Esophagus mucosa (tissue), 1 donor: ENCODE measurements around the gene MLN. TPM values are rescaled to one million over a fixed set of nuclear protein-coding genes. Genes with fewer than 3 reads are reported as not detected.

Source experiments
- ATAC-seq: fragments of 200-7000 bp; cut with Tn5 transposase; one replicate; pipeline ENCODE4 v1.9.1; 2020
- total RNA-seq: library from RNA; stranded (reverse); gene quantifications from one replicate; pipeline ENCODE4 v1.2.4, GENCODE V29; 2023
- donor health status: DM: yes; HTN: yes; CAD: no.

Gene MLN
- total RNA-seq, 1 donor from 2014 or later, result not detected

- peak; percentile 68 for ATAC-seq
These were observed 32.4 kb downstream of the MLN start for GRCh38 chr6:33771146-33772081.

- ATAC-seq, result no peak
These were observed 33.0 kb downstream of the MLN start for GRCh38 chr6:33770833-33771145.

GRCh38 chr6:33770124-33770832, 33.5 kb downstream of the MLN start:
- ATAC-seq, result no peak

GRCh38 chr6:33769248-33769821, 34.5 kb downstream of the MLN start:
- ATAC-seq, result no peak

- ATAC-seq, result peak; percentile 62
These were observed 35.1 kb downstream of the MLN start for GRCh38 chr6:33768644-33769120.

GRCh38 chr6:33766921-33767907, 36.6 kb downstream of the MLN start:
- ATAC-seq, result no peak

GRCh38 chr6:33765368-33765767, 38.4 kb downstream of the MLN start:
- no peak for ATAC-seq

- ATAC-seq, result no peak
These were observed 39.8 kb downstream of the MLN start for GRCh38 chr6:33764036-33764435.

- ATAC-seq, result no peak
These were observed 40.3 kb downstream of the MLN start for GRCh38 chr6:33763483-33763882.

- no peak for ATAC-seq
These were observed 41.1 kb downstream of the MLN start for GRCh38 chr6:33762713-33763112.

GRCh38 chr6:33761922-33762629, 41.7 kb downstream of the MLN start:
- ATAC-seq, result peak; percentile 68

- ATAC-seq, result no peak
These were observed 42.3 kb downstream of the MLN start for GRCh38 chr6:33761581-33761921.

- no peak for ATAC-seq
These were observed 43.7 kb downstream of the MLN start for GRCh38 chr6:33759887-33760629.

- ATAC-seq, result peak; percentile 20
These were observed 45.0 kb downstream of the MLN start for GRCh38 chr6:33758815-33759216.

- no peak for ATAC-seq
These were observed 45.9 kb downstream of the MLN start for GRCh38 chr6:33757906-33758305.

GRCh38 chr6:33757113-33757512, 46.7 kb downstream of the MLN start:
- ATAC-seq, result no peak

- no peak for ATAC-seq
These were observed 47.4 kb downstream of the MLN start for GRCh38 chr6:33756211-33756954.

- ATAC-seq, result no peak
These were observed 48.5 kb downstream of the MLN start for GRCh38 chr6:33755070-33755869.

- no peak for ATAC-seq
These were observed 49.6 kb downstream of the MLN start for GRCh38 chr6:33754222-33754621.
